Activated CD8-positive, alpha-beta T cell treated with anti-CD3 and anti-CD28 coated beads for 36 hours (primary cell): ENCODE results near the gene SLC66A2. TPM values are rescaled to one million over a fixed set of nuclear protein-coding genes. Genes with fewer than 3 reads are reported as not detected.

Source experiments
- ATAC-seq: fragments of 200-7000 bp; cut with Tn5 transposase; one replicate; pipeline ENCODE4 v1.10.0; 2021; ENCODE audit warnings: mild to moderate bottlenecking, moderate library complexity
- CTCF ChIA-PET: fragments of 350-600 bp; sonication (Branson Sonifier 250); formaldehyde crosslinking; loops from one replicate; lab custom pipeline; 2021; ENCODE audit warnings: antibody characterized with exemption; lab: Charles Lee
- POLR2A ChIA-PET: fragments of 350-600 bp; sonication (Branson Sonifier 250); formaldehyde crosslinking; loops from one replicate; lab custom pipeline; 2021; ENCODE audit warnings: antibody characterized with exemption; lab: Charles Lee
- DNase-seq: peaks from one replicate; pipeline ENCODE4 v3.0.0-alpha.2; 2020
- H3K27ac Mint-ChIP-seq: one replicate; pipeline ENCODE4 v1.8.0; 2021; ENCODE audit warnings: mild to moderate bottlenecking, mixed read lengths
- H3K27me3 Mint-ChIP-seq: one replicate; pipeline ENCODE4 v1.8.0; 2021; ENCODE audit warnings: mixed read lengths
- H3K36me3 Mint-ChIP-seq: one replicate; pipeline ENCODE4 v1.8.0; 2021; ENCODE audit warnings: low read depth, mixed read lengths
- H3K4me1 Mint-ChIP-seq: one replicate; pipeline ENCODE4 v1.8.0; 2021; ENCODE audit warnings: low read depth, mixed read lengths
- H3K4me3 Mint-ChIP-seq: one replicate; pipeline ENCODE4 v1.8.0; 2021; ENCODE audit warnings: mild to moderate bottlenecking, moderate library complexity, mixed read lengths
- H3K9me3 Mint-ChIP-seq: one replicate; pipeline ENCODE4 v1.8.0; 2021; ENCODE audit warnings: mixed read lengths
- CTCF ChIP-seq: fragments of 200-600 bp; IDR thresholded peaks from one replicate; pipeline ENCODE4 v1.8.0; 2022; ENCODE audit warnings: antibody characterized with exemption, mild to moderate bottlenecking
- intact Hi-C: fragments of 100-400 bp; cut with micrococcal nuclease; formaldehyde crosslinking; loops from one replicate; pipeline ENCODE4 v1.10.0; 2022
- total RNA-seq, 2 experiments: library from RNA; stranded (reverse); gene quantifications; one replicate each; pipeline ENCODE4 v1.2.3, GENCODE V29; 2021

The SLC66A2 gene
- total RNA-seq, 2 experiments from 2014 or later = 28.2 to 29.7 TPM

- POLR2A ChIA-PET = no interaction called here
- Mint-ChIP-seq H3K4me3 (no peak overlapping the region), H3K9me3 (no peaks in the 10 kb centered on the region), H3K4me1 (no peaks in the 10 kb centered on the region), H3K27me3 (no peaks in the 10 kb centered on the region), H3K27ac (no peak overlapping the region), H3K36me3 (peaks cover 19% of the 10 kb centered on the region)
- ATAC-seq (no peak), DNase-seq (no peak)
- no peak for TF ChIP-seq CTCF
- intact Hi-C loops = no loop called here
- CTCF ChIA-PET = no interaction called here
Measured at GRCh38 chr18:79922971-79923411, 28.5 kb downstream of the SLC66A2 start.

- H3K4me1 Mint-ChIP-seq = no peaks in the 10 kb centered on the region
- H3K27ac Mint-ChIP-seq = no peak overlapping the region
- peaks cover 17% of the 10 kb centered on the region for H3K36me3 Mint-ChIP-seq
- DNase-seq (no peak), ATAC-seq (no peak)
- CTCF ChIA-PET = no interaction called here
- intact Hi-C loops = no loop called here
- no peaks in the 10 kb centered on the region for H3K27me3 Mint-ChIP-seq
- no peak for TF ChIP-seq CTCF
- H3K9me3 Mint-ChIP-seq = no peaks in the 10 kb centered on the region
- no peak overlapping the region for H3K4me3 Mint-ChIP-seq
- POLR2A ChIA-PET = no interaction called here
Measured at GRCh38 chr18:79921984-79922965, 29.2 kb downstream of the SLC66A2 start.

GRCh38 chr18:79919089-79919488, 32.4 kb downstream of the SLC66A2 start:
- ChIA-PET POLR2A (no interaction called here), CTCF (no interaction called here)
- peaks cover 3% of the 10 kb centered on the region for H3K9me3 Mint-ChIP-seq
- peaks cover 38% of the 10 kb centered on the region for H3K36me3 Mint-ChIP-seq
- H3K4me1 Mint-ChIP-seq = peaks cover 9% of the 10 kb centered on the region
- DNase-seq (no peak), ATAC-seq (no peak)
- no peaks in the 10 kb centered on the region for H3K27me3 Mint-ChIP-seq
- TF ChIP-seq CTCF = no peak
- no peak overlapping the region for H3K4me3 Mint-ChIP-seq
- intact Hi-C loops = no loop called here
- H3K27ac Mint-ChIP-seq = no peak overlapping the region

- intact Hi-C loops = no loop called here
- ChIA-PET POLR2A (no interaction called here), CTCF (no interaction called here)
- H3K4me1 Mint-ChIP-seq = peaks cover 13% of the 10 kb centered on the region
- ATAC-seq (no peak), DNase-seq (no peak)
- H3K36me3 Mint-ChIP-seq = peaks cover 38% of the 10 kb centered on the region
- no peaks in the 10 kb centered on the region for H3K27me3 Mint-ChIP-seq
- no peak overlapping the region for H3K4me3 Mint-ChIP-seq
- no peak for TF ChIP-seq CTCF
- H3K27ac Mint-ChIP-seq = no peak overlapping the region
- peaks cover 3% of the 10 kb centered on the region for H3K9me3 Mint-ChIP-seq
Measured at GRCh38 chr18:79918615-79919011, 32.8 kb downstream of the SLC66A2 start.
